ENCODE results near the gene HTR2A. TPM values are rescaled to one million over a fixed set of nuclear protein-coding genes. Genes with fewer than 3 reads are reported as not detected.

The HTR2A gene
- total RNA-seq, 1 experiment from 2014 or later: not detected

- no peak overlapping the region for H2AFZ ChIP-seq (ENCODE audit: low read length)
- no peak overlapping the region for H3K27ac ChIP-seq (ENCODE audit: low read length)
- no peaks in the 10 kb centered on the region for H3K9me3 ChIP-seq (ENCODE audit: low read length)
Measured at GRCh38 chr13:46803586-46803985, 93.3 kb downstream of the HTR2A start.

GRCh38 chr13:46801858-46802257, 95.0 kb downstream of the HTR2A start:
- Histone ChIP-seq H3K9me3 (ENCODE audit: low read length) (no peaks in the 10 kb centered on the region), H3K9ac (ENCODE audit: low read length) (no peak overlapping the region), H4K20me1 (ENCODE audit: insufficient read depth, low read depth, low read length) (no peaks in the 10 kb centered on the region), H3K4me3 (ENCODE audit: low read length) (no peak overlapping the region), H3K27me3 (ENCODE audit: low read length) (no peaks in the 10 kb centered on the region), H3K36me3 (ENCODE audit: insufficient read depth, low read length) (no peaks in the 10 kb centered on the region), H3K9me2 (replicated peaks; ENCODE audit: insufficient read depth, low read length) (no peaks in the 10 kb centered on the region), H3K4me2 (ENCODE audit: low read depth, low read length, poor library complexity, severe bottlenecking) (no peak overlapping the region), H3K79me2 (ENCODE audit: low read length) (peaks cover under 1% of the 10 kb centered on the region; the same call in 1 of the 2 replicates), H2AFZ (ENCODE audit: low read length) (no peak overlapping the region), H3K27ac (ENCODE audit: low read length) (no peak overlapping the region), H3K4me1 (ENCODE audit: low read length) (peaks cover 9% of the 10 kb centered on the region)
- no peak for DNase-seq

More at GRCh38 chr13:46803586-46803985, 93.3 kb downstream of the HTR2A start:
- H3K27me3 ChIP-seq (ENCODE audit: low read length): no peaks in the 10 kb centered on the region
- DNase-seq: no peak
- no peaks in the 10 kb centered on the region for H3K9me2 ChIP-seq (replicated peaks; ENCODE audit: insufficient read depth, low read length)
- no peak overlapping the region for H3K4me2 ChIP-seq (ENCODE audit: low read depth, low read length, poor library complexity, severe bottlenecking)
- H3K36me3 ChIP-seq (ENCODE audit: insufficient read depth, low read length): no peaks in the 10 kb centered on the region
- H3K79me2 ChIP-seq (ENCODE audit: low read length): no peaks in the 10 kb centered on the region
- no peak overlapping the region for H3K9ac ChIP-seq (ENCODE audit: low read length)
- no peak overlapping the region for H3K4me3 ChIP-seq (ENCODE audit: low read length)
- no peaks in the 10 kb centered on the region for H4K20me1 ChIP-seq (ENCODE audit: insufficient read depth, low read depth, low read length)
- no peaks in the 10 kb centered on the region for H3K4me1 ChIP-seq (ENCODE audit: low read length)

GRCh38 chr13:46799139-46799538, 97.7 kb downstream of the HTR2A start:
- H3K4me3 ChIP-seq (ENCODE audit: low read length): no peak overlapping the region
- no peak overlapping the region for H3K4me2 ChIP-seq (ENCODE audit: low read depth, low read length, poor library complexity, severe bottlenecking)
- H2AFZ ChIP-seq (ENCODE audit: low read length): no peak overlapping the region

GRCh38 chr13:46797501-46798237, 99.2 kb downstream of the HTR2A start:
- H3K9ac ChIP-seq (ENCODE audit: low read length): peak overlapping the region; percentile 90
- no peaks in the 10 kb centered on the region for H3K9me3 ChIP-seq (ENCODE audit: low read length)
- DNase-seq: no peak
- H3K4me1 ChIP-seq (ENCODE audit: low read length): peaks cover 32% of the 10 kb centered on the region
- peak overlapping the region; percentile 84 for H2AFZ ChIP-seq (ENCODE audit: low read length)
- H3K4me2 ChIP-seq (ENCODE audit: low read depth, low read length, poor library complexity, severe bottlenecking): peak overlapping the region; percentile 73
- no peaks in the 10 kb centered on the region for H4K20me1 ChIP-seq (ENCODE audit: insufficient read depth, low read depth, low read length)
- peak overlapping the region; percentile 77 for H3K4me3 ChIP-seq (ENCODE audit: low read length)
- peaks cover 42% of the 10 kb centered on the region for H3K79me2 ChIP-seq (ENCODE audit: low read length)
- peaks cover 4% of the 10 kb centered on the region; the same call in 1 of the 2 replicates for H3K36me3 ChIP-seq (ENCODE audit: insufficient read depth, low read length)
- peak overlapping the region; percentile 5; the same call in 1 of the 2 replicates for H3K27ac ChIP-seq (ENCODE audit: low read length)
- H3K27me3 ChIP-seq (ENCODE audit: low read length): no peaks in the 10 kb centered on the region
- no peaks in the 10 kb centered on the region for H3K9me2 ChIP-seq (replicated peaks; ENCODE audit: insufficient read depth, low read length)

More at GRCh38 chr13:46799139-46799538, 97.7 kb downstream of the HTR2A start:
- H3K27ac ChIP-seq (ENCODE audit: low read length): no peak overlapping the region
- no peaks in the 10 kb centered on the region for H3K9me2 ChIP-seq (replicated peaks; ENCODE audit: insufficient read depth, low read length)
- peaks cover 4% of the 10 kb centered on the region; the same call in 1 of the 2 replicates for H3K36me3 ChIP-seq (ENCODE audit: insufficient read depth, low read length)
- no peaks in the 10 kb centered on the region for H3K9me3 ChIP-seq (ENCODE audit: low read length)
- no peaks in the 10 kb centered on the region for H3K27me3 ChIP-seq (ENCODE audit: low read length)
- H3K9ac ChIP-seq (ENCODE audit: low read length): no peak overlapping the region
- DNase-seq: no peak
- H3K4me1 ChIP-seq (ENCODE audit: low read length): peaks cover 29% of the 10 kb centered on the region
- H3K79me2 ChIP-seq (ENCODE audit: low read length): peaks cover 28% of the 10 kb centered on the region
- no peaks in the 10 kb centered on the region for H4K20me1 ChIP-seq (ENCODE audit: insufficient read depth, low read depth, low read length)

- Histone ChIP-seq H3K27ac (ENCODE audit: low read length) (peak within 1 kb of the TSS; percentile 63), H2AFZ (ENCODE audit: low read length) (peak within 1 kb of the TSS; percentile 84), H4K20me1 (ENCODE audit: insufficient read depth, low read depth, low read length) (no peaks in the 10 kb centered on the region), H3K27me3 (ENCODE audit: low read length) (no peaks in the 10 kb centered on the region), H3K9me2 (replicated peaks; ENCODE audit: insufficient read depth, low read length) (no peaks in the 10 kb centered on the region), H3K36me3 (ENCODE audit: insufficient read depth, low read length) (peaks cover 4% of the 10 kb centered on the region; the same call in 1 of the 2 replicates), H3K9ac (ENCODE audit: low read length) (peak within 1 kb of the TSS; percentile 90), H3K4me1 (ENCODE audit: low read length) (peaks cover 32% of the 10 kb centered on the region), H3K9me3 (ENCODE audit: low read length) (no peaks in the 10 kb centered on the region), H3K4me2 (ENCODE audit: low read depth, low read length, poor library complexity, severe bottlenecking) (peak within 1 kb of the TSS; percentile 73), H3K4me3 (ENCODE audit: low read length) (peak within 1 kb of the TSS; percentile 77), H3K79me2 (ENCODE audit: low read length) (peaks cover 50% of the 10 kb centered on the region)
- peak; percentile 97 for DNase-seq
Measured at GRCh38 chr13:46796515-46797474, 100.1 kb downstream of the HTR2A start, which contains the start of gene ESD. ESD (minus strand) TSS chr13:46797161; CDS start chr13:46791413, 5,748 bp downstream.

- Histone ChIP-seq H3K36me3 (ENCODE audit: insufficient read depth, low read length) (peaks cover 8% of the 10 kb centered on the region; the same call in 1 of the 2 replicates), H3K9ac (ENCODE audit: low read length) (peak overlapping the region; percentile 90), H3K4me3 (ENCODE audit: low read length) (peak overlapping the region; percentile 77)
Measured at GRCh38 chr13:46796129-46796514, 100.7 kb downstream of the HTR2A start.

GRCh38 chr13:46795321-46795720, 101.5 kb downstream of the HTR2A start:
- no peaks in the 10 kb centered on the region for H3K9me3 ChIP-seq (ENCODE audit: low read length)
- H3K9me2 ChIP-seq (replicated peaks; ENCODE audit: insufficient read depth, low read length): no peaks in the 10 kb centered on the region
- H4K20me1 ChIP-seq (ENCODE audit: insufficient read depth, low read depth, low read length): no peaks in the 10 kb centered on the region
- no peaks in the 10 kb centered on the region for H3K27me3 ChIP-seq (ENCODE audit: low read length)
- peaks cover 32% of the 10 kb centered on the region for H3K4me1 ChIP-seq (ENCODE audit: low read length)
- H3K4me3 ChIP-seq (ENCODE audit: low read length): peak overlapping the region; percentile 77
- no peak for DNase-seq
- H3K36me3 ChIP-seq (ENCODE audit: insufficient read depth, low read length): peaks cover 16% of the 10 kb centered on the region
- peak overlapping the region; percentile 73 for H3K4me2 ChIP-seq (ENCODE audit: low read depth, low read length, poor library complexity, severe bottlenecking)
- H2AFZ ChIP-seq (ENCODE audit: low read length): no peak overlapping the region
- peaks cover 65% of the 10 kb centered on the region for H3K79me2 ChIP-seq (ENCODE audit: low read length)
- H3K9ac ChIP-seq (ENCODE audit: low read length): peak overlapping the region; percentile 90; the same call in 1 of the 2 replicates
- no peak overlapping the region for H3K27ac ChIP-seq (ENCODE audit: low read length)

More at GRCh38 chr13:46796129-46796514, 100.7 kb downstream of the HTR2A start:
- H3K27ac ChIP-seq (ENCODE audit: low read length): peak overlapping the region; percentile 63; the same call in 1 of the 2 replicates
- H2AFZ ChIP-seq (ENCODE audit: low read length): peak overlapping the region; percentile 45; the same call in 1 of the 2 replicates
- no peaks in the 10 kb centered on the region for H3K9me2 ChIP-seq (replicated peaks; ENCODE audit: insufficient read depth, low read length)
- no peaks in the 10 kb centered on the region for H3K9me3 ChIP-seq (ENCODE audit: low read length)
- peaks cover 32% of the 10 kb centered on the region for H3K4me1 ChIP-seq (ENCODE audit: low read length)
- H3K4me2 ChIP-seq (ENCODE audit: low read depth, low read length, poor library complexity, severe bottlenecking): peak overlapping the region; percentile 73
- H4K20me1 ChIP-seq (ENCODE audit: insufficient read depth, low read depth, low read length): no peaks in the 10 kb centered on the region
- H3K27me3 ChIP-seq (ENCODE audit: low read length): no peaks in the 10 kb centered on the region
- peaks cover 57% of the 10 kb centered on the region for H3K79me2 ChIP-seq (ENCODE audit: low read length)
- no peak for DNase-seq

Measured in Karpas-422 (cell line).